ENCODE results near the gene NBL1.

The NBL1 gene

DNA sequence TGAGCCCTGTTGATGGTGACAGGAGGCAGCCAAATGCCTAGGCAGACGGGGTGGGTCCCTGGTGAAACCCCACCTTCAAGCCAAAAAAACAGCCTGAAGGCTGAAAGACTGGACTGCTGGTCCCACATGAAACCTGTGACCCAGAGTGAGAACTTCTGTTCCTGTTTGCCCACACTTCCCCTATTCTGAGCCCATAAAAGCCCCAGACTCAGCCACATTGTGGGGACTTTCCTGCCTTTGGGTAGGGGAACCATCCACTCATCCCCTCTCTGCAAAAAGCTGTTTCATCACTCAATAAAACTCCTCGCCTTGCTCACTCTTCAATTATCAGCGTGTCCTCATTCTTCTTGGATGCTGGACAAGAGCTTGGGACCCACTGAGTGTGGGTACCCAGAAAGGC lies 45.7 kb downstream of the NBL1 start:
- Histone ChIP-seq H3K27me3 (ENCODE audit: control insufficient read depth, insufficient read depth, low read length) (no peaks in the 10 kb centered on the region), H3K36me3 (ENCODE audit: insufficient read depth, low read length) (no peaks in the 10 kb centered on the region), H3K4me1 (ENCODE audit: control insufficient read depth, insufficient read depth, low read length) (peaks cover 3% of the 10 kb centered on the region)

DNA sequence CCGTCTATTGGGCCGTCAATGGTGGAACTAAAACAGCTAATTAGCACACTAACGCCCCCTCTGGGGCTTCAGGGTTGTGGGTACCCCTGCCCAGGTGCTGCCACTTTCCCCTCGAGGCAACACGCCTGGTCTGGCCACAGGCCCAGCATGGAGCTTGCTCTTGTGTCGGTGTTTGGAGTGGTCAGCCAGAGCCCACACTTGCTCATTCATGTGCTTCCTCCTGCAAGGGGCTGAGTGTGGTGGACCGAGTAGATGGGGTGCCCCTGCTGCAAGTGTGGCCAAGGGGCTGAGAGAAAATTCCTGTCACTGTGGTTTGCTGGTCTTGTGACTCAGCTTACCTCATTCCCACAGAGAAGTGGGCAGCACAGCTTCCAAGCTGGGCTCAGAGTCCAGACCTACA lies 46.2 kb downstream of the NBL1 start:
- Histone ChIP-seq H3K4me1 (ENCODE audit: control insufficient read depth, insufficient read depth, low read length) (peaks cover 3% of the 10 kb centered on the region), H3K36me3 (ENCODE audit: insufficient read depth, low read length) (no peaks in the 10 kb centered on the region), H3K4me3 (ENCODE audit: low read length) (no peak overlapping the region), H3K4me2 (ENCODE audit: low read length) (no peak overlapping the region), H3K9me3 (replicated peaks; ENCODE audit: low read length) (peaks cover 4% of the 10 kb centered on the region), H3K9ac (ENCODE audit: low read depth, low read length) (no peak overlapping the region), H3K27me3 (ENCODE audit: control insufficient read depth, insufficient read depth, low read length) (no peaks in the 10 kb centered on the region)

More for the DNA sequence above, 45.7 kb downstream of the NBL1 start:
- Histone ChIP-seq H3K9me3 (replicated peaks; ENCODE audit: low read length) (peaks cover 4% of the 10 kb centered on the region), H3K4me2 (ENCODE audit: low read length) (no peak overlapping the region), H3K9ac (ENCODE audit: low read depth, low read length) (no peak overlapping the region), H3K4me3 (ENCODE audit: low read length) (no peak overlapping the region)

DNA sequence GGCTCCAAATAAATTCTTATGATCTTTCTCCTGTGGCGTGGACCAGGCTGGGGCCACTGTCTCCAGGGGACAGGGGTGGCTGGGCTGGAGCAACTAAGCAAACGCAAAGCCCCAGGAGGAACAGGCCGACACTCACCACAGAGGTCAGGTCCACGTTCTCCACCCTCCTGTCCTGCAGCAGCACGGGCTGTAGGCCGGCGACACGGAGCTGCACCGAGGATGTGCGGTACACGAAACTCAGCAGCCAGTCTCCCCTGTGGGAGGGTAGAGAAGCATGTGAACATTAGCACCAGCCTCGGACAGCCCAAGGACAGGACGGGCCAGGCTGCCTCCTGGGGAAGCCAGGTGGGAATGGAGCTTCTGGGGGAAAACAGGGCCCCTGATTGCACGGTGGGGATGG lies 50.2 kb downstream of the NBL1 start:
- no peak overlapping the region for H3K9ac ChIP-seq (ENCODE audit: low read depth, low read length)
- no peaks in the 10 kb centered on the region for H3K36me3 ChIP-seq (ENCODE audit: insufficient read depth, low read length)
- peaks cover 4% of the 10 kb centered on the region for H3K9me3 ChIP-seq (replicated peaks; ENCODE audit: low read length)
- H3K4me3 ChIP-seq (ENCODE audit: low read length): no peak overlapping the region
- no peak overlapping the region for H3K4me2 ChIP-seq (ENCODE audit: low read length)
- H3K27me3 ChIP-seq (ENCODE audit: control insufficient read depth, insufficient read depth, low read length): no peaks in the 10 kb centered on the region
- no peaks in the 10 kb centered on the region for H3K4me1 ChIP-seq (ENCODE audit: control insufficient read depth, insufficient read depth, low read length)

DNA sequence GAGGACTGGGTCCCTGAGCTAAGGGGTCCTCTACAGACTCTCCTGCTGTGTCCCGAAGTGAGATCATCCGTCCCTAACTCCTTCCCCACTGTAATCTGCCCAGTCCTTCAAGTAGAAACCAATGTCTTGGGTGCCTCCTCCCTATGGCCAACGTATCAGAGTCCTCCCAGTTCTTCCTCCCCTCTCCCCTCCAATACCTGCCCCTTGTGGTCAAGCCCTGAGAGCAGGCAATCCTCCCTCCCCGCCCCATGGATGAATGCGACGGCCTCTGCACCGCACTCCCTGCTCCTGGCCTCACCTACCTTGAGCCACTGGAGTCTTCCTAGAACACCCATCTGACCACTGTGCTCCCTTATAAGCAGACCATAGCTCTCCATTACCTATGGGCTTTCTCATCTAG lies 51.7 kb downstream of the NBL1 start:
- no peak overlapping the region for H3K9ac ChIP-seq (ENCODE audit: low read depth, low read length)
- no peak overlapping the region for H3K4me3 ChIP-seq (ENCODE audit: low read length)
- no peaks in the 10 kb centered on the region for H3K9me3 ChIP-seq (replicated peaks; ENCODE audit: low read length)
- H3K36me3 ChIP-seq (ENCODE audit: insufficient read depth, low read length): no peaks in the 10 kb centered on the region
- H3K4me1 ChIP-seq (ENCODE audit: control insufficient read depth, insufficient read depth, low read length): no peaks in the 10 kb centered on the region
- no peak overlapping the region for H3K4me2 ChIP-seq (ENCODE audit: low read length)
- no peaks in the 10 kb centered on the region for H3K27me3 ChIP-seq (ENCODE audit: control insufficient read depth, insufficient read depth, low read length)

DNA sequence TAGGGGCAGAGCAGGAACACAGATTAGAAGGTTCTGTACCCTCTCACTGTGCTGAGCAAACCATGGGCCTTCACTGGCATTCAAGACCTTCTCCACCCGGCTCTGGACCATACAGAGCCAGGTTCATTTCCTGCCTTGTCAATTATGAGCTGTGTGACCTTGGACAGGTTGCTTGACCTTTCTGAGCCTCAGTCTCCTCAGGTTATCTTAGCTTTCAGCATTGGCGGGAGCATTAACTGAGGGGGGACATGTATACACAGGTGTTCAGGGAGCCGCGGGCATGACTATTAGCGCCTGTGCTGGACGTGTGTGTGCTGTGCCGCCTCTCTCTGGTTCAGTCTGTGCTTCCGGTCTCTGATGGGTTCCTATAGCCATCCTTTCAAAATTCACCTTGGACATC lies 52.7 kb downstream of the NBL1 start:
- Histone ChIP-seq H3K4me2 (ENCODE audit: low read length) (no peak overlapping the region), H3K27me3 (ENCODE audit: control insufficient read depth, insufficient read depth, low read length) (no peaks in the 10 kb centered on the region), H3K4me3 (ENCODE audit: low read length) (no peak overlapping the region), H3K9ac (ENCODE audit: low read depth, low read length) (no peak overlapping the region), H3K4me1 (ENCODE audit: control insufficient read depth, insufficient read depth, low read length) (no peaks in the 10 kb centered on the region), H3K9me3 (replicated peaks; ENCODE audit: low read length) (no peaks in the 10 kb centered on the region), H3K36me3 (ENCODE audit: insufficient read depth, low read length) (no peaks in the 10 kb centered on the region)

DNA sequence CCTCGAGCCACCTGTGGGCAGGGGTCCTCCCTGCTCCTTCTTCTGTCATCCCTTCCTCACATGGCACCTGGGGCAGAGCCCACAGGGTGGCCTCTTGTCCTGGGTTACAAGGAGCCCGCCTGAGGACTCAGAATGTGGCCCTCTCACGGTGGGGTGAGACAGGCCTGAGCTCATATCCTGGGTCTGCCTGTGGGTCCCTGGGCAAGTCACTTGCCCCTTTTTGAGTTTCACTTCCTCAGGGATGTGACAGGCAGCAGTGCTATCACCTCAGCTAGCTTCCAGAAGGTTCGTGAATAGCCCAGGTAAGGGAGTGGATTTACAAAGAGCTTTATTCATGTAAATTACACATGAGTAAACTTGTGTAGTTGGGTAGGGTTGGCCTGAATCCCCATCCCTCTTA lies 54.1 kb downstream of the NBL1 start:
- H3K4me2 ChIP-seq (ENCODE audit: low read length): no peak overlapping the region
- H3K36me3 ChIP-seq (ENCODE audit: insufficient read depth, low read length): no peaks in the 10 kb centered on the region
- H3K4me3 ChIP-seq (ENCODE audit: low read length): no peak overlapping the region
- no peaks in the 10 kb centered on the region for H3K4me1 ChIP-seq (ENCODE audit: control insufficient read depth, insufficient read depth, low read length)
- no peaks in the 10 kb centered on the region for H3K27me3 ChIP-seq (ENCODE audit: control insufficient read depth, insufficient read depth, low read length)
- H3K9me3 ChIP-seq (replicated peaks; ENCODE audit: low read length): no peaks in the 10 kb centered on the region
- H3K9ac ChIP-seq (ENCODE audit: low read depth, low read length): no peak overlapping the region

DNA sequence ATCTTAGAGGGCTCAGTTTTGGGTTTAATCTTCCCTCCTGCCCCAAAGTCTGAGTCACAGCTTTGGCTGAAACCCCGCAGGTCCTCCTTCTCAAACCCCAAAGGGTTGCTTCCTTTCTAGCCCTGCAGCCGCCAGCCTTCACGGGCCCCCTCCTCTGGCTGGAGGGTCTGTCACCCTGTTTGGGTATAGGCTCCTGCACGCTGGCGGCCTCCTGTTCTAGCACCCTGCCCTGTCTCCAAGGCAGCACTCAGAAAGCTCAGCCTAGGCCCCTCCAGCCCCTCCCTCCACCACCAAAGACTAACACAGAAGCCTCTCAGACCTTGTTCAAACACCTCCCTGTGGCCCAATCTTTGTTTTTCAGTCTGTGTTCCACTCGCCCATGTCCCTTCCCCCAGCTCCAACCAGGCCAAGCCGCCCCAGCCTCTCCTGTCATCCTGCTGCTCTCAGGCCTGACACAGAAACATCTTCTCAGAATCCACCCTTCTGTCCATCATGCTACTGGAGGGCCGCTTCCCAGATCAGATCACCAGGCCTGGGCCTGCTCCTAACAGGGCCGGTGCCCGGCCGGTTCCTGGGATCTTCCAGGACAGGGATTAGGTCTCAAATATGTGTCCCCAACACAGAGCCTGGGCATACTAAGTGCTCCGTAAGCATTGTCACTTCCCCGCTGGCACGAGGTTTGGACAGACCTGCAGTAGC lies 56.1 kb downstream of the NBL1 start:
- no peaks in the 10 kb centered on the region for H3K4me1 ChIP-seq (ENCODE audit: control insufficient read depth, insufficient read depth, low read length)
- no peak overlapping the region for H3K4me2 ChIP-seq (ENCODE audit: low read length)
- H3K9me3 ChIP-seq (replicated peaks; ENCODE audit: low read length): no peaks in the 10 kb centered on the region
- no peak overlapping the region for H3K4me3 ChIP-seq (ENCODE audit: low read length)
- no peaks in the 10 kb centered on the region for H3K36me3 ChIP-seq (ENCODE audit: insufficient read depth, low read length)
- H3K9ac ChIP-seq (ENCODE audit: low read depth, low read length): no peak overlapping the region
- H3K27me3 ChIP-seq (ENCODE audit: control insufficient read depth, insufficient read depth, low read length): no peaks in the 10 kb centered on the region

DNA sequence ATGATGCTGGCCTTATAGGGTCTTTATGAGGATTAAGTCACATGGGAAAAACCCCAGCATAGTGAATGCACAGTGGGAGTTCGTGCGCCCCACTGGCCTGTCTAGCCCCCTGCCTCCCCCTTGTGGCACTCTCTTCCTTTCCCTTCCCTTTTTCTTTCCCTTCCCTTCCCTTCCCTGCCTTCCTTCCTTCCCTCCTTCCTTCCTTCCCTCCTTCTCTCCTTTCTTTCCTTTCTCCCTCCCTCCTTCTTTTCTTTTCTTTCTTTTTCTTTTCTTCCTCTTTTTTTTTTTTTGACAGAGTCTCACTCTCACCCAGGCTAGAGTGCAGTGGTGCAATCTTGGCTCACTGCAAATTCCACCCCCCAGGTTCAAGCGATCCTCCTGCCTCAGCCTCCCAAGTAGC lies 59.2 kb downstream of the NBL1 start:
- no peaks in the 10 kb centered on the region for H3K36me3 ChIP-seq (ENCODE audit: insufficient read depth, low read length)
- no peak overlapping the region for H3K4me2 ChIP-seq (ENCODE audit: low read length)
- no peaks in the 10 kb centered on the region for H3K4me1 ChIP-seq (ENCODE audit: control insufficient read depth, insufficient read depth, low read length)
- H3K4me3 ChIP-seq (ENCODE audit: low read length): no peak overlapping the region
- H3K27me3 ChIP-seq (ENCODE audit: control insufficient read depth, insufficient read depth, low read length): no peaks in the 10 kb centered on the region
- no peaks in the 10 kb centered on the region for H3K9me3 ChIP-seq (replicated peaks; ENCODE audit: low read length)
- no peak overlapping the region for H3K9ac ChIP-seq (ENCODE audit: low read depth, low read length)

DNA sequence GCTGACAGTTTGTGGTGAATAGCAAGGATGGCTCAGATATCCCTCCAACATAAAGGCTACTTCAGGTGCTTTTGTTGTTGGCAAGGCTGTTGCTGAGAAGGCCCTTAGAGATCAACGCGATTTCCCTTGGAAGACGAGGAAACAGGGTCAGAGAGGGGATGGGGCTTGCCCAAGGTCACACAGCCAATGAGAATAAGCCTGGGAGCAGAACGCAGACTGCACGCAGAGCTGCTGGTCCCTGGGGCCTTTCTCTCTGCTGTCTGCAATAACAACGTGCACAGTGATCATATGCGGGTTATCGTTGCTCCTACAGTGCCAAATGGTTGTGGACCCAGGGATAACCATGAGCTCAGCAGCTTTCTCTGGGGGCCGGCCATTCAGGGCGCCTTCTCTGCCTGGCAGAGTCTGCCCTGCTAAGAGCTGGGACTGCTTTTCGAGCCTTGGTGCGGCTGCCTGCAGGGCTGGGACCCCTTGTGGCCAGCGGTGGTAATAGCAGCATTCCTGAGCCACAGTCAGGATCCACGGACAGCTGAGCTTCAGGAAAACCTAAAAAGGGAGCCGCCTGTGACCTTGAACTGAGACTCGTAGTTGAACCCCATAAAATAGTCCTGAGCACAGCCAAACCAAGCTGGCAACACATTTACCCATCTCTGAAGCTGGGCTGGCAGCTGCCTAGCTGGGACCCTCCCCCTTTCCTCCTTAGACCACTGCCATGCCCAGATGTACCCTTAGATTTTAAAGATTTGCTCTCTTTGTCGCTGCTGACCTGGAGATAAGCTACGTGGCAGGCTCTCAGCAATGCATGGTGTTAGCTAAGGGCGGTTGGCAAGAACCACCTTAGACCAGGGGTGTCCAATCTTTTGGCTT lies 60.4 kb downstream of the NBL1 start:
- Histone ChIP-seq H3K27me3 (ENCODE audit: control insufficient read depth, insufficient read depth, low read length) (no peaks in the 10 kb centered on the region), H3K9ac (ENCODE audit: low read depth, low read length) (no peak overlapping the region), H3K4me2 (ENCODE audit: low read length) (no peak overlapping the region), H3K4me3 (ENCODE audit: low read length) (no peak overlapping the region), H3K9me3 (replicated peaks; ENCODE audit: low read length) (no peaks in the 10 kb centered on the region), H3K36me3 (ENCODE audit: insufficient read depth, low read length) (no peaks in the 10 kb centered on the region), H3K4me1 (ENCODE audit: control insufficient read depth, insufficient read depth, low read length) (no peaks in the 10 kb centered on the region)

DNA sequence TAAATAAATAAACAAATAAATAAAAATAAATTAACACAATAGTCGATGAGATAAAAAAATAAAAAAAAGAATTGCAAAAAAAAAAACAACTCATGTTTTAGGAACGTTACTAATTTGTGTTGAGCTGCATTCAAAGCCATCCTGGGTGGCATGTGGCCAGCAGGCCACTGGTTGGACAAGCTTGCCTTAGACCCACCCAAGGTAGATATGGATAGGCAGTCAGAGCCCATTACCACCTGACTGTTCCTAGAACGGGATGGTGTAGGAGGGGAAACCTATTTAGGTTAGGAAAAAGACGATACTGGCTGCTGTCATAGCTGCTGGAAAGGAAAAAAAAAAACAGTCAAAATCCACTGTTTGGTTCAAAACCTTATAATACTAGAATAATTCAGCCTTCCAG lies 61.4 kb downstream of the NBL1 start:
- no peak overlapping the region for H3K9ac ChIP-seq (ENCODE audit: low read depth, low read length)
- no peaks in the 10 kb centered on the region for H3K9me3 ChIP-seq (replicated peaks; ENCODE audit: low read length)
- no peaks in the 10 kb centered on the region for H3K36me3 ChIP-seq (ENCODE audit: insufficient read depth, low read length)
- H3K4me2 ChIP-seq (ENCODE audit: low read length): no peak overlapping the region
- H3K4me3 ChIP-seq (ENCODE audit: low read length): no peak overlapping the region
- H3K27me3 ChIP-seq (ENCODE audit: control insufficient read depth, insufficient read depth, low read length): no peaks in the 10 kb centered on the region
- no peaks in the 10 kb centered on the region for H3K4me1 ChIP-seq (ENCODE audit: control insufficient read depth, insufficient read depth, low read length)

DNA sequence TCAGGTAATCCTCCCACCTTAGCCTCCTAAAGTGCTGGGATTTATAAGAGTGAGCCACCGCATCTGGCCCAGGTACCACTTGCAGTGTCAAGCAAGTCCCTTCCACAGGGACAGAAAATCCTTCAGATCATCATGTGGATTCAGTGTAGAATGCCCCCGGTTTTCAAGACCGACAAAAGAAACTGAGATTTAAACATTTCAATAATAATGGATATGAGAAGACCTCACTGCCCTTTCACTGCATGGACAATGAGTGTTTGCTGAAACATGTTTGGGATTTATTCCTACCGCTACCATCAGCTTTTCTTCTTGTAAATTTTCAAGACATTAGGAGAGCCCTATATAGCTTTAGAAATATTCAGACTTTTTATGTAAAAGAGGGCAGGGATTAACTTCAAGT lies 62.0 kb downstream of the NBL1 start:
- Histone ChIP-seq H3K9me3 (replicated peaks; ENCODE audit: low read length) (no peaks in the 10 kb centered on the region), H3K4me2 (ENCODE audit: low read length) (no peak overlapping the region), H3K4me3 (ENCODE audit: low read length) (no peak overlapping the region)

More for the DNA sequence above, 62.0 kb downstream of the NBL1 start:
- no peak overlapping the region for H3K9ac ChIP-seq (ENCODE audit: low read depth, low read length)
- H3K4me1 ChIP-seq (ENCODE audit: control insufficient read depth, insufficient read depth, low read length): no peaks in the 10 kb centered on the region
- no peaks in the 10 kb centered on the region for H3K27me3 ChIP-seq (ENCODE audit: control insufficient read depth, insufficient read depth, low read length)
- no peaks in the 10 kb centered on the region for H3K36me3 ChIP-seq (ENCODE audit: insufficient read depth, low read length)

Data from skeletal muscle satellite cell (primary cell).